Activated B cell treated with CpG ODN at 0.5 μM for 24 hours (primary cell): Measurements from ENCODE around the gene COPE. TPM values are rescaled to one million over a fixed set of nuclear protein-coding genes. Genes with fewer than 3 reads are reported as not detected.

Source experiments
- ATAC-seq: fragments of 200-7000 bp; cut with Tn5 transposase; one replicate; pipeline ENCODE4 v1.10.0; 2021; ENCODE audit warnings: low read depth, mild to moderate bottlenecking, moderate library complexity
- CTCF ChIA-PET: fragments of 350-600 bp; sonication (Branson Sonifier 250); formaldehyde crosslinking; loops from one replicate; lab custom pipeline; 2021; ENCODE audit warnings: antibody characterized with exemption; lab: Charles Lee
- POLR2A ChIA-PET: fragments of 350-600 bp; sonication (Branson Sonifier 250); formaldehyde crosslinking; loops from one replicate; lab custom pipeline; 2021; ENCODE audit warnings: antibody characterized with exemption; lab: Charles Lee
- DNase-seq: peaks from one replicate; pipeline ENCODE4 v3.0.0; 2022
- H3K27ac Mint-ChIP-seq: one replicate; pipeline ENCODE4 v1.8.0; 2020; ENCODE audit warnings: mixed read lengths
- H3K27me3 Mint-ChIP-seq: one replicate; pipeline ENCODE4 v1.8.0; 2021; ENCODE audit warnings: mixed read lengths
- H3K36me3 Mint-ChIP-seq: one replicate; pipeline ENCODE4 v1.8.0; 2021; ENCODE audit warnings: low read depth, mixed read lengths
- H3K4me1 Mint-ChIP-seq: one replicate; pipeline ENCODE4 v1.8.0; 2021; ENCODE audit warnings: mixed read lengths
- H3K4me3 Mint-ChIP-seq: one replicate; pipeline ENCODE4 v1.8.0; 2020; ENCODE audit warnings: mild to moderate bottlenecking, mixed read lengths
- H3K9me3 Mint-ChIP-seq: one replicate; pipeline ENCODE4 v1.8.0; 2020; ENCODE audit warnings: mixed read lengths
- CTCF ChIP-seq: fragments of 200-600 bp; IDR thresholded peaks from one replicate; pipeline ENCODE4 v1.8.0; 2022; ENCODE audit warnings: antibody characterized with exemption, mild to moderate bottlenecking
- intact Hi-C: fragments of 100-400 bp; cut with micrococcal nuclease; formaldehyde crosslinking; loops from one replicate; pipeline ENCODE4 v1.15.1; 2024
- total RNA-seq: library from RNA; stranded (reverse); gene quantifications from 2 replicates; pipeline ENCODE4 v1.2.3, GENCODE V29; 2022

The COPE gene
- total RNA-seq, 1 donor from 2014 or later = 253 TPM

- ChIA-PET POLR2A (interaction anchor here (3.3 kb wide), 1 partner anchor 13 kb away, joined by 13 read pairs; the partner anchor contains the start of genes COPE and DDX49), CTCF (no interaction called here)
- no peak for TF ChIP-seq CTCF
- peak overlapping the region; percentile 77 for H3K4me3 Mint-ChIP-seq
- peaks cover 10% of the 10 kb centered on the region for H3K27me3 Mint-ChIP-seq
- H3K9me3 Mint-ChIP-seq = no peaks in the 10 kb centered on the region
- peaks cover 14% of the 10 kb centered on the region for H3K4me1 Mint-ChIP-seq
- no peak overlapping the region for H3K27ac Mint-ChIP-seq
- peak; percentile 61 for DNase-seq
- intact Hi-C loops = loop anchor here (1.0 kb wide), 1 partner anchor 13 kb away; the partner anchor contains the start of genes COPE and DDX49
- peak; percentile 98 for ATAC-seq
- peaks cover 6% of the 10 kb centered on the region for H3K36me3 Mint-ChIP-seq
Observed at GRCh38 chr19:18932216-18932841, 13.1 kb upstream of the COPE start.

- TF ChIP-seq CTCF = no peak
- no peak overlapping the region for H3K27ac Mint-ChIP-seq
- peaks cover 13% of the 10 kb centered on the region for H3K36me3 Mint-ChIP-seq
- intact Hi-C loops = loop anchor here (1.0 kb wide), 1 partner anchor 12 kb away; the partner anchor contains the start of genes COPE and DDX49
- peaks cover 10% of the 10 kb centered on the region for H3K27me3 Mint-ChIP-seq
- no peak overlapping the region for H3K4me3 Mint-ChIP-seq
- ChIA-PET CTCF (no interaction called here), POLR2A (interaction anchor here (3.3 kb wide), 1 partner anchor 12 kb away, joined by 13 read pairs; the partner anchor contains the start of genes COPE and DDX49)
- H3K9me3 Mint-ChIP-seq = no peaks in the 10 kb centered on the region
- DNase-seq (no peak), ATAC-seq (no peak)
- peaks cover 14% of the 10 kb centered on the region for H3K4me1 Mint-ChIP-seq
Observed at GRCh38 chr19:18931316-18932162, 12.4 kb upstream of the COPE start.

- no peak for ATAC-seq
- ChIA-PET POLR2A (interaction anchor here (0.7 to 1.3 kb wide), 2 partner anchors 10 to 19 kb away, joined by 4 to 5 read pairs; partner anchors contain the start of genes COPE and DDX49), CTCF (no interaction called here)
- Mint-ChIP-seq H3K27ac (no peak overlapping the region), H3K4me3 (no peak overlapping the region), H3K27me3 (peaks cover 9% of the 10 kb centered on the region), H3K36me3 (peaks cover 28% of the 10 kb centered on the region), H3K4me1 (peaks cover 14% of the 10 kb centered on the region), H3K9me3 (no peaks in the 10 kb centered on the region)
- no peak for TF ChIP-seq CTCF
- DNase-seq = no peak
- intact Hi-C loops = no loop called here
Observed at GRCh38 chr19:18929311-18929710, 10.1 kb upstream of the COPE start.

GRCh38 chr19:18928018-18928805, 9.0 kb upstream of the COPE start:
- Mint-ChIP-seq H3K27me3 (peaks cover 2% of the 10 kb centered on the region), H3K4me1 (peaks cover 9% of the 10 kb centered on the region), H3K9me3 (no peaks in the 10 kb centered on the region), H3K36me3 (peaks cover 39% of the 10 kb centered on the region), H3K4me3 (no peak overlapping the region), H3K27ac (no peak overlapping the region)
- no peak for ATAC-seq
- TF ChIP-seq CTCF = no peak
- ChIA-PET CTCF (no interaction called here), POLR2A (interaction anchor here (1.3 to 1.5 kb wide), 2 partner anchors 9 kb away, joined by 4 to 5 read pairs; partner anchors contain the start of genes COPE and DDX49)
- intact Hi-C loops = no loop called here
- no peak for DNase-seq
